ENCODE results near the gene MSL1. TPM values are rescaled to one million over a fixed set of nuclear protein-coding genes. Genes with fewer than 3 reads are reported as not detected.

Gene MSL1
- total RNA-seq: 97.7 TPM
- long read RNA-seq, full-length matches to known transcripts: 38 of 54 reads
- long read RNA-seq, partial matches to known transcripts: 10 of 54 reads
- long read RNA-seq, other reads (novel, unspliced or antisense): 6 of 54 reads

GRCh38 chr17:40121181-40122135 lies at the start of gene MSL1:
Gene MSL1, plus strand, starts transcription at chr17:40121971. Its CDS starts 642 bp downstream, at chr17:40122613.
- Histone ChIP-seq H3K4me1 (peaks cover 28% of the 10 kb centered on the region), H3K27ac (peak within 1 kb of the TSS; percentile 95), H3K27me3 (ENCODE audit: low read depth) (no peaks in the 10 kb centered on the region), H3K9me3 (no peaks in the 10 kb centered on the region), H3K4me3 (peak within 1 kb of the TSS; percentile 92), H3K36me3 (peaks cover 14% of the 10 kb centered on the region)
- peak; percentile 93 for ATAC-seq
- DNase-seq: peak; percentile 91
- TF ChIP-seq CTCF (IDR thresholded peaks at IDR 0.05): no peak
- intact Hi-C loops (cut with DNase I): no loop called here

- DNase-seq (peak; percentile 85), ATAC-seq (peak; percentile 47 to 63)
- TF ChIP-seq CTCF (IDR thresholded peaks at IDR 0.05): no peak
- intact Hi-C loops (cut with DNase I): no loop called here
- Histone ChIP-seq H3K9me3 (no peaks in the 10 kb centered on the region), H3K27ac (peak overlapping the region; percentile 84), H3K4me3 (peak overlapping the region; percentile 25), H3K27me3 (ENCODE audit: low read depth) (no peaks in the 10 kb centered on the region), H3K36me3 (peaks cover 11% of the 10 kb centered on the region), H3K4me1 (peaks cover 95% of the 10 kb centered on the region)
Measured at GRCh38 chr17:40072040-40072734, 49.6 kb upstream of the MSL1 start.

GRCh38 chr17:40072735-40073346 lies 48.9 kb upstream of the MSL1 start:
- Histone ChIP-seq H3K4me3 (peak overlapping the region; percentile 25), H3K4me1 (peaks cover 88% of the 10 kb centered on the region), H3K36me3 (peaks cover 18% of the 10 kb centered on the region), H3K9me3 (no peaks in the 10 kb centered on the region), H3K27me3 (ENCODE audit: low read depth) (no peaks in the 10 kb centered on the region), H3K27ac (peak overlapping the region; percentile 84)
- intact Hi-C loops (cut with DNase I): no loop called here
- DNase-seq: no peak
- no peak for TF ChIP-seq CTCF (IDR thresholded peaks at IDR 0.05)
- ATAC-seq: peak; percentile 3 to 15

GRCh38 chr17:40073454-40074174 lies 48.2 kb upstream of the MSL1 start:
- no peak for DNase-seq
- no peak for TF ChIP-seq CTCF (IDR thresholded peaks at IDR 0.05)
- peak overlapping the region; percentile 84 for H3K27ac ChIP-seq
- intact Hi-C loops (cut with DNase I): no loop called here
- ATAC-seq: no peak
- peaks cover 25% of the 10 kb centered on the region for H3K36me3 ChIP-seq
- H3K27me3 ChIP-seq (ENCODE audit: low read depth): no peaks in the 10 kb centered on the region
- H3K4me1 ChIP-seq: peaks cover 80% of the 10 kb centered on the region
- no peaks in the 10 kb centered on the region for H3K9me3 ChIP-seq
- H3K4me3 ChIP-seq: no peak overlapping the region

- intact Hi-C loops (cut with DNase I): no loop called here
Measured at GRCh38 chr17:40074175-40074512, 47.6 kb upstream of the MSL1 start.

More at GRCh38 chr17:40074175-40074512, 47.6 kb upstream of the MSL1 start:
- Histone ChIP-seq H3K4me1 (peaks cover 77% of the 10 kb centered on the region), H3K36me3 (peaks cover 31% of the 10 kb centered on the region), H3K9me3 (no peaks in the 10 kb centered on the region), H3K27me3 (ENCODE audit: low read depth) (no peaks in the 10 kb centered on the region), H3K27ac (peak overlapping the region; percentile 84), H3K4me3 (no peak overlapping the region)
- DNase-seq (no peak), ATAC-seq (no peak)
- no peak for TF ChIP-seq CTCF (IDR thresholded peaks at IDR 0.05)

Data from lower lobe of right lung (tissue), 2 donors.